ENCODE results near the gene AVL9. TPM values are rescaled to one million over a fixed set of nuclear protein-coding genes. Genes with fewer than 3 reads are reported as not detected.
"Not testable (repeated sequence)": the region's sequence is repeated elsewhere in the genome, so short reads cannot be mapped to it uniquely, and the experiment has no call there.

Gene AVL9
- total RNA-seq, 1 donor = 26.9 TPM

GRCh38 chr7:32588657-32589056 lies 93.4 kb downstream of the AVL9 start:
- DNase-seq (ENCODE audit: low read depth) = peak; percentile 46
- no peak for TF ChIP-seq CTCF (IDR thresholded peaks at IDR 0.05; ENCODE audit: insufficient read depth, low read length)
- no peak overlapping the region for H3K4me3 ChIP-seq (ENCODE audit: low read depth, low read length)

GRCh38 chr7:32591938-32592337 lies 96.6 kb downstream of the AVL9 start:
- TF ChIP-seq CTCF (IDR thresholded peaks at IDR 0.05; ENCODE audit: insufficient read depth, low read length) = no peak
- DNase-seq (ENCODE audit: low read depth) = no peak
- H3K4me3 ChIP-seq (ENCODE audit: low read depth, low read length) = no peak overlapping the region

- TF ChIP-seq CTCF (IDR thresholded peaks at IDR 0.05; ENCODE audit: insufficient read depth, low read length) = no peak
- no peak for DNase-seq (ENCODE audit: low read depth)
- no peak overlapping the region for H3K4me3 ChIP-seq (ENCODE audit: low read depth, low read length)
These were observed 97.4 kb downstream of the AVL9 start for GRCh38 chr7:32592701-32593100.

GRCh38 chr7:32594965-32595490 lies 99.7 kb downstream of the AVL9 start:
- H3K4me3 ChIP-seq (ENCODE audit: low read depth, low read length) = no peak overlapping the region
- DNase-seq (ENCODE audit: low read depth) = no peak
- TF ChIP-seq CTCF (IDR thresholded peaks at IDR 0.05; ENCODE audit: insufficient read depth, low read length) = no peak

- not testable (repeated sequence) for DNase-seq (ENCODE audit: low read depth); H3K4me3 ChIP-seq (ENCODE audit: low read depth, low read length)
These were observed 105.9 kb downstream of the AVL9 start for GRCh38 chr7:32601196-32601595.

GRCh38 chr7:32602470-32602869 lies 107.2 kb downstream of the AVL9 start:
- no peak for TF ChIP-seq CTCF (IDR thresholded peaks at IDR 0.05; ENCODE audit: insufficient read depth, low read length)
- no peak overlapping the region for H3K4me3 ChIP-seq (ENCODE audit: low read depth, low read length)
- no peak for DNase-seq (ENCODE audit: low read depth)

- not testable (repeated sequence) for H3K4me3 ChIP-seq (ENCODE audit: low read depth, low read length); DNase-seq (ENCODE audit: low read depth)
These were observed 108.2 kb downstream of the AVL9 start for GRCh38 chr7:32603492-32603891.

GRCh38 chr7:32604047-32604446 lies 108.8 kb downstream of the AVL9 start:
- H3K4me3 ChIP-seq (ENCODE audit: low read depth, low read length) = not testable (repeated sequence)

GRCh38 chr7:32605032-32605431 lies 109.7 kb downstream of the AVL9 start:
- DNase-seq (ENCODE audit: low read depth) = no peak
- H3K4me3 ChIP-seq (ENCODE audit: low read depth, low read length) = no peak overlapping the region
- TF ChIP-seq CTCF (IDR thresholded peaks at IDR 0.05; ENCODE audit: insufficient read depth, low read length) = no peak

More at GRCh38 chr7:32604047-32604446, 108.8 kb downstream of the AVL9 start:
- not testable (repeated sequence) for DNase-seq (ENCODE audit: low read depth)

Measured in fibroblast of the aortic adventitia (primary cell).